Keratinocyte (primary cell): ENCODE data around the gene COQ8A. TPM values are rescaled to one million over a fixed set of nuclear protein-coding genes. Genes with fewer than 3 reads are reported as not detected.

Source experiments
- DNase-seq: peaks from one replicate; pipeline ENCODE4 v3.0.0-alpha.2; 2011; ENCODE audit warnings: low read depth, missing footprints, low spot score
- FAIRE-seq: peaks from 2 replicates; lab custom pipeline; 2011; peaks lifted over from hg19 to GRCh38; lab: Jason Lieb, UNC
- H2AFZ ChIP-seq: 2 replicates; pipeline ENCODE4 v1.6.0; 2012; ENCODE audit warnings: low read length, control low read depth, inconsistent platforms; ENCODE audit not compliant: control insufficient read depth
- H3K27ac ChIP-seq: 2 replicates; pipeline ENCODE4 v1.5.1; 2011; ENCODE audit warnings: low read length; ENCODE audit not compliant: control insufficient read depth, insufficient read depth
- H3K27me3 ChIP-seq: 3 replicates; pipeline ENCODE4 v1.6.0; 2011; ENCODE audit warnings: low read length; ENCODE audit not compliant: control insufficient read depth, insufficient read depth; ENCODE audit errors: extremely low read depth
- H3K36me3 ChIP-seq, 2 experiments: 2 replicates in 1 of 2; 3 replicates in 1 of 2; pipeline ENCODE4 v1.5.1; 2011; ENCODE audit warnings: low read length in 2 of 2, mild to moderate bottlenecking in 1 of 2; ENCODE audit not compliant: control insufficient read depth in 2 of 2, insufficient read depth in 2 of 2; ENCODE audit errors: extremely low read depth in 1 of 2
- H3K4me1 ChIP-seq: 3 replicates; pipeline ENCODE4 v1.5.1; 2011; ENCODE audit warnings: low read length; ENCODE audit not compliant: control insufficient read depth, insufficient read depth; ENCODE audit errors: extremely low read depth
- H3K4me2 ChIP-seq: 3 replicates; pipeline ENCODE4 v1.6.0; 2011; ENCODE audit warnings: low read depth, low read length; ENCODE audit not compliant: control insufficient read depth, insufficient read depth; ENCODE audit errors: extremely low read depth
- H3K4me3 ChIP-seq, 3 experiments: fragments of 200-600 bp in 1 of 3; sonication (generic) in 1 of 3; 2 replicates in 2 of 3; 3 replicates in 1 of 3; pipeline ENCODE4 v1.5.1; 2011 to 2016; ENCODE audit warnings: low read length in 3 of 3, mild to moderate bottlenecking in 3 of 3, control low read depth in 2 of 3, inconsistent platforms in 1 of 3, low read depth in 1 of 3, mixed read lengths in 1 of 3, mixed run types in 1 of 3, moderate library complexity in 1 of 3; ENCODE audit not compliant: control insufficient read depth in 2 of 3, insufficient read depth in 2 of 3; ENCODE audit errors: extremely low read depth in 1 of 3
- H3K79me2 ChIP-seq: 2 replicates; pipeline ENCODE4 v1.6.0; 2012; ENCODE audit warnings: low read length; ENCODE audit not compliant: control insufficient read depth, insufficient read depth
- H3K9ac ChIP-seq: 3 replicates; pipeline ENCODE4 v1.6.0; 2011; ENCODE audit warnings: low read length; ENCODE audit not compliant: control insufficient read depth, insufficient read depth; ENCODE audit errors: extremely low read depth
- H3K9me1 ChIP-seq: 3 replicates; pipeline ENCODE4 v1.6.0; 2011; ENCODE audit warnings: low read length; ENCODE audit not compliant: control insufficient read depth, insufficient read depth; ENCODE audit errors: extremely low read depth
- H3K9me3 ChIP-seq: 2 replicates; pipeline ENCODE4 v1.5.1; 2012; ENCODE audit warnings: low read depth, low read length; ENCODE audit not compliant: control insufficient read depth
- H4K20me1 ChIP-seq: 3 replicates; pipeline ENCODE4 v1.6.0; 2011; ENCODE audit warnings: low read length; ENCODE audit not compliant: control insufficient read depth, insufficient read depth; ENCODE audit errors: extremely low read depth
- CTCF ChIP-seq, 3 experiments: IDR thresholded peaks in 1 of 3; conservative IDR thresholded peaks in 1 of 3; optimal IDR thresholded peaks in 1 of 3; 2 replicates in 2 of 3; 3 replicates in 1 of 3; pipeline versions ENCODE3 to v1.5.1; 2011; ENCODE audit warnings: low read length in 3 of 3, mild to moderate bottlenecking in 3 of 3, moderate library complexity in 2 of 3, control low read depth in 1 of 3, inconsistent platforms in 1 of 3; ENCODE audit not compliant: insufficient read depth in 2 of 3; ENCODE audit errors: extremely low read depth in 1 of 3
- EZH2 ChIP-seq: IDR thresholded peaks from one replicate; pipeline ENCODE4 v1.6.1; 2012; ENCODE audit warnings: inconsistent platforms, mild to moderate bottlenecking, low read length, moderate library complexity
- dilution Hi-C: fragments of 300-500 bp; cut with MboI; formaldehyde crosslinking; loops from one replicate; pipeline ENCODE4 v1.7.0; 2020; ENCODE audit warnings: low sequenced_read_pairs; ENCODE audit not compliant: extremely low pct_ligation_motif_present
- polyA plus RNA-seq, 5 experiments: library from polyadenylated mRNA; depleted of rRNA in 3 of 5; stranded (reverse) in 3 of 5; stranded (forward) in 1 of 5; unstranded in 1 of 5; fragments of >200 nt; gene quantifications; 1 replicate in 1 of 5; 2 replicates in 3 of 5; 3 replicates in 1 of 5; pipeline versions ENCODE4 v1.2.1 to v1.2.3, GENCODE V29; 2011 to 2012; ENCODE audit warnings: missing spikeins in 2 of 5, low read depth in 1 of 5, low replicate concordance in 1 of 5

The COQ8A gene
- polyA plus RNA-seq, 1 donor (not counting 4 experiments of a cell fraction or from before 2014, with no cell fraction given): 3.8 TPM

GRCh38 chr1:226953175-226953800 lies 13.2 kb downstream of the COQ8A start:
- FAIRE-seq: no peak
- DNase-seq: no peak
- H4K20me1 ChIP-seq: no peaks in the 10 kb centered on the region
- H3K27ac ChIP-seq: no peak overlapping the region
- no peak for TF ChIP-seq CTCF (optimal IDR thresholded peaks at IDR 0.05 in 1 of 3, IDR thresholded peaks at IDR 0.05 in 1 of 3, conservative IDR thresholded peaks at IDR 0.05 in 1 of 3; ENCODE audit: extremely low read depth in 1 of 3, insufficient read depth in 2 of 3, low read length in 3 of 3)
- no peak for TF ChIP-seq EZH2
- no peaks in the 10 kb centered on the region for H3K4me1 ChIP-seq
- H3K4me3 ChIP-seq: no peak overlapping the region
- no peaks in the 10 kb centered on the region for H3K9me3 ChIP-seq
- no peaks in the 10 kb centered on the region for H3K36me3 ChIP-seq
- H3K9ac ChIP-seq: no peak overlapping the region
- dilution Hi-C loops: no loop called here
- H3K27me3 ChIP-seq: no peaks in the 10 kb centered on the region
- no peak overlapping the region for H3K4me2 ChIP-seq
- H2AFZ ChIP-seq: no peak overlapping the region
- H3K9me1 ChIP-seq: no peaks in the 10 kb centered on the region
- H3K79me2 ChIP-seq: no peaks in the 10 kb centered on the region

- no peak overlapping the region for H2AFZ ChIP-seq
- H3K4me2 ChIP-seq: no peak overlapping the region
- H3K79me2 ChIP-seq: no peaks in the 10 kb centered on the region
- TF ChIP-seq CTCF (optimal IDR thresholded peaks at IDR 0.05 in 1 of 3, IDR thresholded peaks at IDR 0.05 in 1 of 3, conservative IDR thresholded peaks at IDR 0.05 in 1 of 3; ENCODE audit: extremely low read depth in 1 of 3, insufficient read depth in 2 of 3, low read length in 3 of 3) (no peak), EZH2 (no peak)
- no peak for DNase-seq
- H3K4me3 ChIP-seq: no peak overlapping the region
- no peaks in the 10 kb centered on the region for H3K36me3 ChIP-seq
- no peaks in the 10 kb centered on the region for H3K27me3 ChIP-seq
- H3K27ac ChIP-seq: no peak overlapping the region
- FAIRE-seq: no peak
- H3K9me1 ChIP-seq: no peaks in the 10 kb centered on the region
- no peaks in the 10 kb centered on the region for H3K9me3 ChIP-seq
- no peak overlapping the region for H3K9ac ChIP-seq
- dilution Hi-C loops: no loop called here
- no peaks in the 10 kb centered on the region for H4K20me1 ChIP-seq
- no peaks in the 10 kb centered on the region for H3K4me1 ChIP-seq
Observed at GRCh38 chr1:226954337-226954736, 14.2 kb downstream of the COQ8A start.
